ENCODE data around the gene TMEM91.
"Not testable (repeated sequence)": the region's sequence is repeated elsewhere in the genome, so short reads cannot be mapped to it uniquely, and the experiment has no call there.

The TMEM91 gene

DNA sequence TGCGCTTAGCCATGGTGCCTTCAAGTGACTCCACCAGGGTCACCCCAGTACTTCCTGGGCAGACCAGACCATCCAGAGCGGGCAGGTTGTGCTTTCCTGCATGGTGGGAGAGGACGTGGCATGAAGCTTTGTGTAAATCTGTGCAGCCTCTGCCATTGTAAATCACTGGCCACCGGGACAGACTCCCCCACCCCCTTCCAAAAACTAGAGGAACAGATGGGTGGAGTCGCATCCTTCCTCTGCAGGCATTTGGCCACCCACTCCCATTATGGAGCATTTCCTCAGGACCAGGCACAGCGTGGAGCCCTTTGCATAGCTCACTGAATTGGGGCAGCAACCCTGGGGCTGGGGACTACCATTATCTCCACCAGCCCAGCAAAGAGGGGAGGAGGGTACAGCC is 29.4 kb downstream of the TMEM91 start:
- H3K9ac ChIP-seq (ENCODE audit: low read depth, low read length): no peak overlapping the region
- no peaks in the 10 kb centered on the region for H3K36me3 ChIP-seq (ENCODE audit: insufficient read depth, low read length)
- peaks cover 24% of the 10 kb centered on the region for H3K4me1 ChIP-seq (ENCODE audit: insufficient read depth, low read length)
- no peaks in the 10 kb centered on the region for H3K9me3 ChIP-seq (ENCODE audit: control insufficient read depth, insufficient read depth, low read length)

- no peak overlapping the region for H3K9ac ChIP-seq (ENCODE audit: low read depth, low read length)
- no peaks in the 10 kb centered on the region for H3K9me3 ChIP-seq (ENCODE audit: control insufficient read depth, insufficient read depth, low read length)
- peaks cover 24% of the 10 kb centered on the region for H3K4me1 ChIP-seq (ENCODE audit: insufficient read depth, low read length)
- H3K36me3 ChIP-seq (ENCODE audit: insufficient read depth, low read length): no peaks in the 10 kb centered on the region
These were observed 30.9 kb downstream of the TMEM91 start for GRCh38 chr19:41407271-41407670.

DNA sequence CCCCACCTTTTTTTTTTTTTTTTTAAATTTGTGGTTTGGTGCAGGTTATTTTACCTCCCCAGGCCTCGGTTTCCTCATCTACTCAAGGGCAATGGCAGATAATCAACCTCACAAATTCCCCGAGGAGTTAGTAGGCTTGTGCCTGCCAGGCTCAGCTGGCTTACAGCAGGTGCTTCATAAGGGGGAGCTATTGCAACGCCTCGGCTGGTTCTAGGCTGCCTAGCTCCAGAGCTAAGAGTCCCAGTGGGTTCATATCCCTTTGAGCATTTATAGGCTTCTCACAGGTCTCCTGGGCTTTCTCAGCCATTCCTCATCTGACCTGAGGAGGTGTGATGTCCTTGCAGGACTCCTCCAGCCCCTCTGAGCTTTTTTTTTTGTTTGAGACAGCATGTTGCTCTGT is 31.9 kb downstream of the TMEM91 start:
- Histone ChIP-seq H3K4me1 (ENCODE audit: insufficient read depth, low read length) (peaks cover 24% of the 10 kb centered on the region), H3K36me3 (ENCODE audit: insufficient read depth, low read length) (no peaks in the 10 kb centered on the region), H3K9ac (ENCODE audit: low read depth, low read length) (no peak overlapping the region), H3K9me3 (ENCODE audit: control insufficient read depth, insufficient read depth, low read length) (no peaks in the 10 kb centered on the region)

- not testable (repeated sequence) for H3K9ac ChIP-seq (ENCODE audit: low read depth, low read length); H3K9me3 ChIP-seq (ENCODE audit: control insufficient read depth, insufficient read depth, low read length); H3K36me3 ChIP-seq (ENCODE audit: insufficient read depth, low read length)
- H3K4me1 ChIP-seq (ENCODE audit: insufficient read depth, low read length): peaks cover 24% of the 10 kb centered on the region
These were observed 32.5 kb downstream of the TMEM91 start for GRCh38 chr19:41408846-41409245.

GRCh38 chr19:41409288-41409687 is 33.0 kb downstream of the TMEM91 start:
- no peaks in the 10 kb centered on the region for H3K36me3 ChIP-seq (ENCODE audit: insufficient read depth, low read length)
- H3K9me3 ChIP-seq (ENCODE audit: control insufficient read depth, insufficient read depth, low read length): no peaks in the 10 kb centered on the region
- H3K4me1 ChIP-seq (ENCODE audit: insufficient read depth, low read length): peaks cover 24% of the 10 kb centered on the region
- H3K9ac ChIP-seq (ENCODE audit: low read depth, low read length): no peak overlapping the region; the same call in 1 of the 2 replicates

GRCh38 chr19:41410336-41411054 is 34.2 kb downstream of the TMEM91 start:
- H3K9ac ChIP-seq (ENCODE audit: low read depth, low read length): no peak overlapping the region
- H3K9me3 ChIP-seq (ENCODE audit: control insufficient read depth, insufficient read depth, low read length): no peaks in the 10 kb centered on the region
- H3K36me3 ChIP-seq (ENCODE audit: insufficient read depth, low read length): no peaks in the 10 kb centered on the region; the same call in 1 of the 2 replicates
- peaks cover 24% of the 10 kb centered on the region for H3K4me1 ChIP-seq (ENCODE audit: insufficient read depth, low read length)

DNA sequence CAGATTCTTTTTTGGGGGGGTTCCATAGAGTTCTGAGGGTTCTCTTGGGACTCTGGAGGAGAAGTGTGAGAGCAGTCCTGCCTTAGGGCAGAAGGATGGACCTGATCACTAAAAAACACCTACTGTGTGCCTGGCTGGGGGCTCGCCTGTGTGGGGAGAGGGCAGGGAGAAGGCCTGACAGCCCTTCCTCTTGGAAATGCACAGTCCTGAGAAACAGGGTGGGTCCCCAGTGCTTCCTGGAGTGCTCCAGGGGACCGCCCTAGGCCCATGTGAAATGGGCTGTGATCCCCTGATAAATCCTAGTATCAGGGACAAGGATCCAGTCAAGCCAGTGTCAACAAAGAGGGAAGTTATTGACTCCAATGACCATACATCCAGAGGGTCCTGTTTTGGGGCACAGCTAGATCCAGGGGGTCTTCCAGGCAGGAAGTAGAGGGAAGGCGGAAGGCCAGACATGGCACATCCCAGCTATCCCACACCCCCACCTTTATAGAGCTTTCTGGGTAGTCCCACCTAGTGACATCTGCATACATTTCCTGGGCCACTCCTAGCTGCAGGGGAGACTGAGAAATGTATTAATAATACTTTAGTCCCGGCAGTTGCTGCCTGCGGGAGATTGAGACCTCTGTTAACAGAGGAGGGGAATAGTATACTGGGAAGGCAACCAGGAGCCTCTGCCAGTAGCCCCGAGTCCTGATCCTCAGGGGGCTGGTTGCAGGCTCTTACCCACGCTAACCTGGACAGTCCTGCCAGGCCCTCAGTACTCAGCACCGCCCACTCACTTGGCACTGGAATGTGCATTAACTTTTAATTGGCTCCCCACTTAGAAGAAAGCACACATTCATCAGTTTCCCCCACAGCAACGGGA is 35.0 kb downstream of the TMEM91 start:
- Histone ChIP-seq H3K9me3 (ENCODE audit: control insufficient read depth, insufficient read depth, low read length) (no peaks in the 10 kb centered on the region), H3K4me1 (ENCODE audit: insufficient read depth, low read length) (peaks cover 24% of the 10 kb centered on the region), H3K36me3 (ENCODE audit: insufficient read depth, low read length) (no peaks in the 10 kb centered on the region; the same call in 1 of the 2 replicates), H3K9ac (ENCODE audit: low read depth, low read length) (no peak overlapping the region)

GRCh38 chr19:41411968-41412265 is 35.6 kb downstream of the TMEM91 start:
- Histone ChIP-seq H3K36me3 (ENCODE audit: insufficient read depth, low read length) (no peaks in the 10 kb centered on the region; the same call in 1 of the 2 replicates), H3K4me1 (ENCODE audit: insufficient read depth, low read length) (peaks cover 22% of the 10 kb centered on the region), H3K9me3 (ENCODE audit: control insufficient read depth, insufficient read depth, low read length) (no peaks in the 10 kb centered on the region), H3K9ac (ENCODE audit: low read depth, low read length) (no peak overlapping the region)

DNA sequence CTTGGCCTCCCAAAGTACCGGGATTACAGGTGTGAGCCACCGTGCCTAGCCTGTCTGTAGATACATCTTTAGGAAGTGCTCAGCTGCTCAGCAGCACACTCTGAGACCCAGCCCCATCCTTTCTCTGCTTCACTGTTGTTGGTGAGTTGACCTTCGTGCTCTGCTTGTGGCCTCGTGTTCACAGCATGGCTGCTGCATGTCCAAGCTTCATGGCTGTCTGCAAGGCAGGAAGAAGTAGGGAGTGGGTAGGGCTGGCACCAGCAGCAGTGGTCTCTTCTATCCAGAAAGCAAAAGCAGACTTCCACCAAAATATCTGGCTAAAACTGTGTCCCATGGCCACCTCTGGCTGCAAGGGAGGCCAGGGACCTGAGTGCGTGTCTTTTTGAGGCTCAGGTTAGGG is 36.6 kb downstream of the TMEM91 start:
- H3K36me3 ChIP-seq (ENCODE audit: insufficient read depth, low read length): no peaks in the 10 kb centered on the region; the same call in 1 of the 2 replicates
- H3K9ac ChIP-seq (ENCODE audit: low read depth, low read length): no peak overlapping the region
- H3K9me3 ChIP-seq (ENCODE audit: control insufficient read depth, insufficient read depth, low read length): no peaks in the 10 kb centered on the region
- H3K4me1 ChIP-seq (ENCODE audit: insufficient read depth, low read length): peaks cover 13% of the 10 kb centered on the region

GRCh38 chr19:41413947-41414346 is 37.6 kb downstream of the TMEM91 start:
- H3K9me3 ChIP-seq (ENCODE audit: control insufficient read depth, insufficient read depth, low read length): no peaks in the 10 kb centered on the region
- no peaks in the 10 kb centered on the region; the same call in 1 of the 2 replicates for H3K36me3 ChIP-seq (ENCODE audit: insufficient read depth, low read length)
- peaks cover 7% of the 10 kb centered on the region for H3K4me1 ChIP-seq (ENCODE audit: insufficient read depth, low read length)
- no peak overlapping the region for H3K9ac ChIP-seq (ENCODE audit: low read depth, low read length)

DNA sequence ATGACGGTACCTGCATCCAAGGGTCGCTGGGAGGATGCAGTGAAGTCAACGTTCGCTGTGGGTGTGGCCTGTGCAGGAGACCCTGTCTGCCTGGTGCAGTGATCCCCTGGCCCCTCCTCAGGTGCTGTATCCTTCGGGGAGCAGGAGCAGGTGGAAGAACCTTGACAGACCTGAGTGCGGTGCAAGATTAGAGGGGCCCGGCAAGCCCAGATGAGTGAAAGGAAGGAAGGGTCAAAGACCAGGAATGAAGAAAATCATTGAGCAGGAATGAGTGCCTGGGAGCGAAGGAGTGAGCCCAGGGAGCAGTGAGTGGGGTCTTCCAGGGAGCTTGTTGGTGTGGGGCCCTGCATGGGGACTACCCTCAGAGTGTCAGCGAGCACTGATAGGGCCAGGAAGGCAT is 38.1 kb downstream of the TMEM91 start:
- no peaks in the 10 kb centered on the region; the same call in 1 of the 2 replicates for H3K36me3 ChIP-seq (ENCODE audit: insufficient read depth, low read length)
- H3K9ac ChIP-seq (ENCODE audit: low read depth, low read length): no peak overlapping the region
- H3K9me3 ChIP-seq (ENCODE audit: control insufficient read depth, insufficient read depth, low read length): no peaks in the 10 kb centered on the region

GRCh38 chr19:41415154-41415571 is 38.8 kb downstream of the TMEM91 start:
- Histone ChIP-seq H3K36me3 (ENCODE audit: insufficient read depth, low read length) (peaks cover 1% of the 10 kb centered on the region), H3K9ac (ENCODE audit: low read depth, low read length) (no peak overlapping the region), H3K4me1 (ENCODE audit: insufficient read depth, low read length) (no peaks in the 10 kb centered on the region; the same call in 1 of the 2 replicates), H3K9me3 (ENCODE audit: control insufficient read depth, insufficient read depth, low read length) (no peaks in the 10 kb centered on the region)

More for the DNA sequence above, 38.1 kb downstream of the TMEM91 start:
- H3K4me1 ChIP-seq (ENCODE audit: insufficient read depth, low read length): peaks cover 2% of the 10 kb centered on the region

DNA sequence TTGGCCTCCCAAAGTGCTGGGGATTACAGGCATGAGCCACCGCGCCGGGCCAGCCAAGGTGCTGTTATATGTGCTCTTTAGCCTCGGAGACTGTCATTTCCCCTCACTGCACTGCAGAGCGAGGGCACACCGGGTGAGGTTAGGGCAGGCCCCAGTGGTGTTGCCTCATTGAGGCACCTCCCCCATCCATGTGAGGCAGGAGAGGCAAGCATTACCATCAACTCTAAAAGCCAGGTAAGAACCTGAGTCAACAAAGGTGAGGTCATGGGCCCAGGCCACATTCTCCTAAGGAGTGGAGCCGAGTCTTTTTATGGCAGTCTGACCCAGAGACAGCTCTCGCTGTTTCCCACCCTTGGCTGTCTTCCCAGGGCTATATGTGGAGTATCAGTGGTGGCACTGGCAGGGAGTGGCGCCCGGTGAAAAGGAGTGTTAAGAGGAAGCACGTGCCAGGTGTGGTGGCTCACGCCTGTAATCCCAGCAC is 39.9 kb downstream of the TMEM91 start:
- H3K36me3 ChIP-seq (ENCODE audit: insufficient read depth, low read length): peaks cover 4% of the 10 kb centered on the region

DNA sequence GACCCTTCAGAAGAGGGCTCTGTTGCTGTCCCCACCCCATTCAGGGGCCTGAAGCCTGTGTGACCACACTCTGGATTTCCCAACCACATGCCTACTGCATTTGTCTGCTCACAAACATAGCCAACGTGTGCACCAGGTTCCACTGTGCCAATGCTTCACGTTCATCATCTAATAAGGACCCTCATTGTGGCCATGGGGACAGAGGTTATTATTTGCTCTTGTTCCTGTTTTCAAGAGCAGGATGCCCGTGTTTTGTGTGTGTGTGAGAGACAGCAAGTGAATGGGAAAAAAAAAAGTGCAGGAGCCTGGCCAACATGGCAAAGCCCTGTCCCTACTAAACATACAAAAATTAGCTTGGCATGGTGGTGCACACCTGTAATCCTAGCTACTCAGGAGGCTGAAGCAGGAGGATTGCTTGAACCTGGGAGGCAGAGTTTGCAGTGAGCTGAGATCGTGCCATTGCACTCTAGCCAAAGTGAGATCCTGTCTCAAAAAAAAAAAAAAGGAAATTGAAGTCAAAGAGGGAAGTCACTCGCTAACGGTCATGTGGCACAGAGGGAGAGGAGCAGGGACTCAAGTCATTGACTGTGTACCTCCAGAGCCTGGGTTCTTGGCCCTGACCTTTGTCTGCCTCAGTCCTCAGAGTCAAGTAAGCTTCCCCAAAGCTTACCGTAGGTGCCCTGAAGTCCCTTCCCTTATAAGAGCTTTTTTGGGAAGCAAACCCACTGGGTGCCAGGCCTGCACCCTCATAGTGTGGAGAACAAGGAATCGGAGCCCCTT is 44.0 kb downstream of the TMEM91 start:
- Histone ChIP-seq H3K9me3 (ENCODE audit: control insufficient read depth, insufficient read depth, low read length) (no peaks in the 10 kb centered on the region), H3K36me3 (ENCODE audit: insufficient read depth, low read length) (peaks cover 4% of the 10 kb centered on the region), H3K9ac (ENCODE audit: low read depth, low read length) (no peak overlapping the region), H3K4me1 (ENCODE audit: insufficient read depth, low read length) (no peaks in the 10 kb centered on the region; the same call in 1 of the 2 replicates)

More for the DNA sequence above, 39.9 kb downstream of the TMEM91 start:
- no peaks in the 10 kb centered on the region for H3K9me3 ChIP-seq (ENCODE audit: control insufficient read depth, insufficient read depth, low read length)
- H3K4me1 ChIP-seq (ENCODE audit: insufficient read depth, low read length): no peaks in the 10 kb centered on the region; the same call in 1 of the 2 replicates
- no peak overlapping the region for H3K9ac ChIP-seq (ENCODE audit: low read depth, low read length)
